ENCODE results near the gene DUS2. TPM values are rescaled to one million over a fixed set of nuclear protein-coding genes. Genes with fewer than 3 reads are reported as not detected.
"Not testable (repeated sequence)": the region's sequence is repeated elsewhere in the genome, so short reads cannot be mapped to it uniquely, and the experiment has no call there.

The DUS2 gene
- total RNA-seq, 1 donor from 2014 or later: 9.0 TPM

GRCh38 chr16:68093816-68094613 is 70.9 kb downstream of the DUS2 start:
- DNase-seq: no peak

GRCh38 chr16:68094614-68094934 is 71.5 kb downstream of the DUS2 start:
- no peak for DNase-seq

DNA sequence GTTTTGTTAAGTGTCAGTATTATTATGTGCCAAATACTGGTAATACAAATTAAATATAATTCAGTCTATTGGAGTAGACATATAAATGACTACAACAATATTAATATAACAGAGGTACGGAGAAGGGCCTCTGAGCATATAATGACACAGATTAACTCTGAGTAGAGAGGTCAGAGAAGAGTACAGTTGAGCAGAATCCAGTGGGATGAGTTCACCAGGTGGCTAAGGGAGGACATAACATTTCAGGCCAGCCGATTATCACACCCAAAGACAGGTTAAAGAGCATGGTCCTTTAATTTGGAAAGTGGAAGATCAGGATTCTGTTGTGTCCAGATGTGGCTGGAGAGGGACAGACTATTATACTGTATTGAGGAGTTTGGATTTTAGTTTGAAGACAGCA is 73.4 kb downstream of the DUS2 start:
- DNase-seq: no peak

GRCh38 chr16:68097088-68097487 is 74.0 kb downstream of the DUS2 start:
- DNase-seq: no peak

GRCh38 chr16:68097895-68098294 is 74.8 kb downstream of the DUS2 start:
- no peak for DNase-seq

GRCh38 chr16:68100488-68100887 is 77.4 kb downstream of the DUS2 start:
- no peak for DNase-seq

GRCh38 chr16:68105611-68106010 is 82.5 kb downstream of the DUS2 start:
- no peak for DNase-seq

- DNase-seq: not testable (repeated sequence)
Measured at GRCh38 chr16:68107230-68107928, 84.3 kb downstream of the DUS2 start.

- DNase-seq: not testable (repeated sequence)
Measured at GRCh38 chr16:68109156-68109555, 86.1 kb downstream of the DUS2 start.

- not testable (repeated sequence) for DNase-seq
Measured at GRCh38 chr16:68110611-68111010, 87.5 kb downstream of the DUS2 start.

DNA sequence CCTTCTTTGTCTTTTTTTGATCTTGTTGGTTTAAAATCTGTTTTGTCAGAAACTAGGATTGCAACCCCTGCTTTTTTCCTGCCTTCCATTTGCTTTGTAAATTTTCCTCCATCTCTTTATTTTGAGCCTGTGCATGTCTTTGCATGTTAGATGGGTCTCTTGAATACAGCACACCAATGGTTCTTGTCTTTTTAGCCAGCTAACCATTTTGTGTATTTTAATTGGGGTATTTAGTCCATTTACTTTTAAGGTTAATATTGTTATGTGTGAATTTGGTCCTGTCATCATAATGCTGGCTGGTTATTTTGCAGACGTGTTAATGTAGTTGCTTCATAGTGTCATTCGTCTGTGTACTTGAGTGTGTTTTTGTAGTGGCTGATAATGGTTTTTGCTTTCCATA is 88.3 kb downstream of the DUS2 start:
- no peak for DNase-seq

DNA sequence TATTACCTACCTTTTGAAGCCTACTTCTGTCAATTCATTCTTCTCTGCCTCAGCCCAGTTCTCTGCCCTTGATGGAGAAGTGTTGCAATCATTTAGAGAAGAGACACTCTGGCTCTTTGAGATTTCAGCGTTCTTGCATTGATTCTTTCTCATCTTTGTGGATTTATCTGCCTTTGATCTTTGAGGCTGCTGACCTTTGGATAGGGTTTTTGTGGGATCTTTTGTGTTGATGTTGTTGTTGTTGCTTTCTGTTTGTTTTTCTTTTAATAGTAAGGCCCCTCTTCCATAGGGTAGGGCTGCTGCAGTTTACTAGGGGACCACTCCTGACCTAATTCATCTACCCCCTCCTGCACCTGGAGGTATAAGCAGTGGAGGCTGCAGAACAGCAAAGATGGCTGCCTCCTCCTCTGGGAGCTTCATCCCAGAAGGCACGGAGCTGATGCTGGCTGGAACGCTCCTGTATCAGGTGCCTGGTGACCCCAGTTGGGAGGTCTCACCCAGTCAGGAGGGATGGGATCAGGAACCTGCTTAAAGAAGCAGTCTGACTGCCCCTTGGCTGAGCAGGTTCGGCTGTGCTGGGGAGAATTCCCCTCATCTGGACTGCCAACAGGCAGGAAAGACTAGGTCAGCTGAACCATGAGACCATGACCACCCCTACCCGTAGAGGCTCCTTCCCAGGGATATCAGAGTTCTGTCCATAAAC is 90.1 kb downstream of the DUS2 start:
- DNase-seq: no peak

- no peak for DNase-seq
Measured at GRCh38 chr16:68113765-68114240, 90.7 kb downstream of the DUS2 start.

DNA sequence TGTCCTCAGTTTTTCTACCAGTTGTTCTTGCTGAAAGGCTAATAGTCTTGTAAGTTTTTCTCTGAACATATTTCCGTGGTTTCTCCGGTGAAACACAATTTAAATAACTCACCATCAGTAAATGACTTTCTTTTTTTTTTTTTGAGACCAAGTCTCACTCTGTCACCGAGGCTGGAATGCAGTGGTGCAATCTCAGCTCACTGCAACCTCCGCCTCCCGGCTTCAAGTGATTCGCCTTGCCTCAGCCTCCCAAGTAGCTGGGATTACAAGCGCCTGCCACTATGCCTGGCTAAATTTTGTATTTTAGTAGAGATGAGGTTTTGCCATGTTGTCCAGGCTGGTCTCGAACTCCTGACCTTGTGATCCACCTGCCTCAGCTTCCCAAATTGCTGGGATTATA is 91.9 kb downstream of the DUS2 start:
- DNase-seq: not testable (repeated sequence)

GRCh38 chr16:68115851-68116250 is 92.8 kb downstream of the DUS2 start:
- DNase-seq: no peak

- no peak for DNase-seq
Measured at GRCh38 chr16:68116256-68116867, 93.3 kb downstream of the DUS2 start.

DNA sequence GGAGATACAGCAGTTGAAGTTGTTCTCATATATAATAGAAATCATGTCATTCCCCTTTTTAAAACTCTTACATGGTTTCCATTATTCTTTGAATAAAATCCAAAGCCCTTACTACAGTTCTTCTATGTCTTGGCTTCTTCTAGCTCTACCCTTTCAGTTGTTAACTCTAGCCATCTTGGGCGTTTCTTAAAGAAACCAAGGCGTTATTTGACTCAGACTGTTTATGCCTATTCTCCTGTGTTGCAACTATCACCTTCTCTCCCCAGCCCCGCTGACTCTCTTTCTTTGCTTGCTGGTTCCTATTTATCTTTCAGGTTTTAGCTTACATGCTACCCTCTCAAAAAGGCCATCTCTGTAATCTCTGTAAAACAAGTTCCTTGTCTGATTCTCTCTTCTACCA is 94.8 kb downstream of the DUS2 start:
- DNase-seq: no peak

DNA sequence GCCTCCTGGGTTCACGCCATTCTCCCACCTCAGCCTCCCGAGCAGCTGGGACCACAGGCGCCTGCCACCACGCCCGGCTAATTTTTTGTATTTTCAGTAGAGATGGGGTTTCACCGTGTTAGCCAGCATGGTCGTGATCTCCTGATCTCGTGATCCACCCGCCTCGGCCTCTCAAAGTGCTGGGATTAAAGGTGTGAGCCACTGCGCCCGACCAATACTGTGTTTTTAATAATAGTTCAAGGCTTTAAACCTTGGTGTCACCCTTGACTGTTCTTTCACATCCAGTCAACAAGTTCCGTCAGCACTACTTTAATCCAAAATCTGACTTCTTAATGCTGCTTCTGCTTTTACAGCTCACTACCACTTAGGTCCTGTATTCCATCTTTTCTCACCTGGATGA is 95.9 kb downstream of the DUS2 start:
- not testable (repeated sequence) for DNase-seq

DNA sequence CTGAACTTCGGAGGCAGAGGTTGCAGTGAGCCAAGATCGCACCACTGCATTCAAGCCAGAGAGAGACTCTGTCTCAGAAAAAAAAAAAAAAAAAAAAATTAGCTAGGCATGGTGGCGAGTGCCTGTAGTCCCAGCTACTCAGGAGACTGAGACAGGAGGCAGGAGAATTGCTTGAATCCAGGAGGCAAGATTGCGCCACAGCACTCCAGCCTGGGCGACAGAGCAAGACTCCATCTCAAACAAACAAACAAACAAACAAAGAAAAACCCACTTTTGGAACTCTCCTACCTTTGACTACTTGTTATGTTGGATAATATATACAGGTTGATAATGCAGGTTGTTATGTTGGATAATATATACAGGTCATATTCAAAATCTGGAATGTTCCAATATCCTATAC is 97.4 kb downstream of the DUS2 start:
- DNase-seq: not testable (repeated sequence)

DNA sequence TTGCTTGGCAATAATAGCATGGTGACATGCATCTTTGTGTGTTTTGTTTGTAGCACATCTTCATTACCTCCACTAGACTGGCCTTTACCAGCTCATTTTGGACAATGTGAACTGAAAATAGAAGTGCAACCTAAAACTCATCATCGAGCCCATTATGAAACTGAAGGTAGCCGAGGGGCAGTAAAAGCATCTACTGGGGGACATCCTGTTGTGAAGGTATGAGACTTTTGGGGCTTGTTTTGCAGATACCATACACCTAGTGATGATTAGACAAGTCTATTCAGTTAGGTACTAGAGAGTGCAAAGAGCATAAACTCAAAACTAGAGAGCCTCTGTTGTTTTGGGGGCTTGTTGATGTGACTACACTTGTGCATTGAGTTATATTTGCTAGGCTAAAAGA is 103.3 kb downstream of the DUS2 start:
- DNase-seq: no peak

DNA sequence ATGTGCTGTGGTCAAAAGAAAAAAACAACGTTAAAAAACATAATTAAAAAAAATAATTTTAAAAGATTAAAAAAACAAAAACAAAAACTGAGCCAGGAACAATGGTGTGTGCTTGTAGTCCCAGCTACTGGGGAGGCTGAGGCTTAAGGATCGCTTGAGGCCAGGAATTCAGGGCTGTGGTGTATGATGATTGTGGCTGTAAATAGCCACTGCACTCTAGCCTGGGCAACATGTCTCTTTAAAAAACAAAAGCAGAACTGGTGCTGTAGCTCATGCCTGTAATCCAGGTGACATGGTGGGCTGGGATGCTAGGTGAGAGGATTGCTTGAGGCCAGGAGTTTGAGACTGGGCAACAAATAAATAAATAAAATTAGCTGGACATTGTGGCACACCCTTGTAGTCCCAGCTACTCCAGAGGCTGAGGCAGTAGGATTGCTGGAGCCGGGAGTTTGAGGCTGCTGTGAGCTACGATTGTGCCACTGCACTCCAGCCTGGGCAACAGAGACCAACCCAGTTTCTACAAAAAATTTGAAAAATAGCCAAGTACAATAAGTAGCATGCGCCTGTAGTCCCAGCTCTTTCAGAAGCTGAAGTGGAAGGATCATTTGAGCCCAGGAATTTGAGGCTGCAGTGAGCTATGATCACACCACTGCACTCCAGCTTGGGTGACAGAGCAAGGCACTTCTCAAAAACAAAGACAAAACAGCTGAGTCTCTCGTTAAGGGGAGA is 105.7 kb downstream of the DUS2 start:
- no peak for DNase-seq

Measured in occipital lobe (tissue), 2 donors.